ENCODE results near the gene TSFM. TPM values are rescaled to one million over a fixed set of nuclear protein-coding genes. Genes with fewer than 3 reads are reported as not detected.

Gene TSFM
- total RNA-seq, 2 experiments from 2014 or later: 35.2 to 49.8 TPM

DNA sequence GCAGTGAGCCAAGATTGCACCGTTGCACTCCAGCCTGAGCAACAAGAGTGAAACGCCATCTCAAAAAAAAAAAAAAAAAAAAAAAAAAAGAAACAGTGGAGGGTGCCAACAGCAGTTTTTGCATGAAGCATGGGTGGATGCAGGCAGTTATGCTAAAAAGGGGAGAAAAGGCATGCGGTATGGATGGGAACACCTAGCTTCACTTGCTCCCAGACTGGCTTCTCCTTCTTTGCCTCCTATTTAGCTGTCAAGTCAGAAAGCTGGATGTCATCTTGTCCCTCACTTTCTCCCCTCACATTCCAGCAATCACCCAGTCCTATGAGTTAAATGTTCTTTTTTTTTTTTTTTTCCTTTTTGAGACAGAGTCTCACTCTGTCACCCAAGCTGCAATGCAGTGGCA lies 7.5 kb upstream of the TSFM start:
- Histone ChIP-seq H4K20me1 (ENCODE audit: insufficient read depth, low read length) (no peaks in the 10 kb centered on the region), H3K4me2 (ENCODE audit: low read length) (no peak overlapping the region), H3K9me3 (ENCODE audit: low read length) (no peaks in the 10 kb centered on the region), H3K4me1 (ENCODE audit: insufficient read depth, low read length, poor library complexity, severe bottlenecking) (peaks cover 25% of the 10 kb centered on the region), H3K9me2 (ENCODE audit: insufficient read depth, low read length) (no peaks in the 10 kb centered on the region), H3K27ac (ENCODE audit: low read depth, low read length, poor library complexity, severe bottlenecking) (no peak overlapping the region), H3K4me3 (ENCODE audit: low read depth, low read length, poor library complexity, severe bottlenecking) (no peak overlapping the region), H3K79me2 (ENCODE audit: insufficient read depth, low read depth, low read length) (peaks cover 12% of the 10 kb centered on the region; the same call in 1 of the 2 replicates), H3K36me3 (ENCODE audit: insufficient read depth, low read length) (peaks cover 9% of the 10 kb centered on the region; the same call in 1 of the 2 replicates), H2AFZ (ENCODE audit: low read length) (no peak overlapping the region)
- no peak for TF ChIP-seq EZH2phosphoT487 (IDR thresholded peaks at IDR 0.05; ENCODE audit: borderline replicate concordance, low read depth, low read length)
- TF ChIP-seq, protein P1, sequence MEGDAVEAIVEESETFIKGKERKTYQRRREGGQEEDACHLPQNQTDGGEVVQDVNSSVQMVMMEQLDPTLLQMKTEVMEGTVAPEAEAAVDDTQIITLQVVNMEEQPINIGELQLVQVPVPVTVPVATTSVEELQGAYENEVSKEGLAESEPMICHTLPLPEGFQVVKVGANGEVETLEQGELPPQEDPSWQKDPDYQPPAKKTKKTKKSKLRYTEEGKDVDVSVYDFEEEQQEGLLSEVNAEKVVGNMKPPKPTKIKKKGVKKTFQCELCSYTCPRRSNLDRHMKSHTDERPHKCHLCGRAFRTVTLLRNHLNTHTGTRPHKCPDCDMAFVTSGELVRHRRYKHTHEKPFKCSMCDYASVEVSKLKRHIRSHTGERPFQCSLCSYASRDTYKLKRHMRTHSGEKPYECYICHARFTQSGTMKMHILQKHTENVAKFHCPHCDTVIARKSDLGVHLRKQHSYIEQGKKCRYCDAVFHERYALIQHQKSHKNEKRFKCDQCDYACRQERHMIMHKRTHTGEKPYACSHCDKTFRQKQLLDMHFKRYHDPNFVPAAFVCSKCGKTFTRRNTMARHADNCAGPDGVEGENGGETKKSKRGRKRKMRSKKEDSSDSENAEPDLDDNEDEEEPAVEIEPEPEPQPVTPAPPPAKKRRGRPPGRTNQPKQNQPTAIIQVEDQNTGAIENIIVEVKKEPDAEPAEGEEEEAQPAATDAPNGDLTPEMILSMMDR (conservative IDR thresholded peaks at IDR 0.05; ENCODE audit: low read length): no peak
- no TSS peak for BruUV-seq (replicated peaks)
- DNase-seq (ENCODE audit: low spot score): no peak
- ChIA-PET POLR2A (interaction anchor here (0.8 kb wide), 1 partner anchor 19 kb away, joined by 4 read pairs; no protein-coding TSS in a partner anchor), CTCF (ENCODE audit: unreplicated experiment) (no interaction called here)
- intact Hi-C loops (cut with micrococcal nuclease; ENCODE audit: unreplicated experiment): no loop called here

DNA sequence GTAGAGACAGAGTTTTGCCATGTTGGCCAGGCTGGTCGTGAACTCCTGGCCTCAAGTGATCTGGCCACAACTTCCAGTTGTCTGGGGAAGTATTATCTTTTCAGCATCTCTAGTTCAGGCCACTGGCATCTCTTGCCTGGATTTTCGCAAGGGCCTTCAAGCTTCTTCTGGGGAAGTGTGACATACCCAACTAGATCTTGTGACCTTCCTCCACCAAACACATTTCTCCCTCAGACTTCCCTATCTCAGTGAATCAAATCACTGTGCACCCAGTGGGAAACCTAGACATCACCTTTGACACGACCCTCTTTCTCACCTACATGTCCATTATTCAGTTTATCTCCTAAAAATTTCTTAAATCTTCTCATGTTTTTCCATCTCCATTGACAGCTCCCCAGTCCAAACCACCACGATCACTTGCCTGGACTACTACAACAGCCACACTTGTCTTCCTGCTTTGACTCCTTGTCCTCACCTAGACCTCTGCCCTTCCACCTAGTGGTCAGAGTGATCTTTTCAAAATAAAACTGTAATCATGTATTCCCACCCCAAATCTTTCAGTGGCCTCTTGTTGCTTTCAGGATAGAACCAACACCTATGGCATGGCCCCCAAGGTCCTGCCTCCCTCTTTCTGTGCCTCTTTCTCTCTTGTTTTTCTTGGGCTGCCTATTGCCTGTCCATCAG lies 6.9 kb upstream of the TSFM start:
- peak; percentile 44 for DNase-seq (ENCODE audit: low spot score)
- CTCF ChIA-PET (ENCODE audit: unreplicated experiment): no interaction called here
- BruUV-seq (replicated peaks): no TSS peak

More for the DNA sequence above, 6.9 kb upstream of the TSFM start:
- H3K9me3 ChIP-seq (ENCODE audit: low read length): no peaks in the 10 kb centered on the region
- no peak overlapping the region for H3K4me2 ChIP-seq (ENCODE audit: low read length)
- intact Hi-C loops (cut with micrococcal nuclease; ENCODE audit: unreplicated experiment): no loop called here
- H2AFZ ChIP-seq (ENCODE audit: low read length): no peak overlapping the region
- H3K79me2 ChIP-seq (ENCODE audit: insufficient read depth, low read depth, low read length): peaks cover 9% of the 10 kb centered on the region; the same call in 1 of the 2 replicates
- no peak overlapping the region for H3K27ac ChIP-seq (ENCODE audit: low read depth, low read length, poor library complexity, severe bottlenecking)
- no peaks in the 10 kb centered on the region for H4K20me1 ChIP-seq (ENCODE audit: insufficient read depth, low read length)
- H3K4me3 ChIP-seq (ENCODE audit: low read depth, low read length, poor library complexity, severe bottlenecking): no peak overlapping the region
- H3K9me2 ChIP-seq (ENCODE audit: insufficient read depth, low read length): no peaks in the 10 kb centered on the region
- peaks cover 22% of the 10 kb centered on the region for H3K4me1 ChIP-seq (ENCODE audit: insufficient read depth, low read length, poor library complexity, severe bottlenecking)
- POLR2A ChIA-PET: interaction anchor here (0.8 kb wide), 1 partner anchor 19 kb away, joined by 4 read pairs; no protein-coding TSS in a partner anchor
- H3K36me3 ChIP-seq (ENCODE audit: insufficient read depth, low read length): peaks cover 2% of the 10 kb centered on the region; the same call in 1 of the 2 replicates
- no peak for TF ChIP-seq EZH2phosphoT487 (IDR thresholded peaks at IDR 0.05; ENCODE audit: borderline replicate concordance, low read depth, low read length)
- TF ChIP-seq, protein P1 (conservative IDR thresholded peaks at IDR 0.05; ENCODE audit: low read length): peak; percentile 67

All from OCI-LY7 (cell line).